AG04450 (cell line): Measurements from ENCODE around the gene IDH1. TPM values are rescaled to one million over a fixed set of nuclear protein-coding genes. Genes with fewer than 3 reads are reported as not detected.

ENCODE experiments used
- CTCF ChIA-PET: fragments of 300-600, 350-600 bp; formaldehyde crosslinking; extraction: SDS; loops from one replicate; lab custom pipeline; 2022; ENCODE audit warnings: antibody characterized with exemption, inconsistent platforms; lab: Charles Lee
- POLR2A ChIA-PET: fragments of 350-600 bp; formaldehyde crosslinking; extraction: SDS; loops from one replicate; lab custom pipeline; 2021; ENCODE audit warnings: antibody characterized with exemption, inconsistent platforms; lab: Yijun Ruan, JAX
- DNase-seq: peaks from one replicate; pipeline ENCODE4 v3.0.0-alpha.2; 2011; ENCODE audit warnings: low read depth, low spot score
- H3K27ac ChIP-seq: one replicate; pipeline ENCODE4 v1.5.1; 2012; ENCODE audit warnings: low read depth, low read length, control low read depth
- H3K27me3 ChIP-seq: one replicate; pipeline ENCODE4 v1.6.0; 2012; ENCODE audit warnings: low read length; ENCODE audit not compliant: control insufficient read depth, insufficient read depth
- H3K4me3 ChIP-seq: 2 replicates; pipeline ENCODE4 v1.5.1; 2011; ENCODE audit warnings: mild to moderate bottlenecking, low read depth, low read length, control low read depth
- H3K9me3 ChIP-seq: 2 replicates; pipeline ENCODE4 v1.5.1; 2012; ENCODE audit warnings: low read length; ENCODE audit not compliant: control insufficient read depth, insufficient read depth
- CTCF ChIP-seq: IDR thresholded peaks from 2 replicates; pipeline ENCODE4 v1.5.1; 2011; ENCODE audit warnings: low read depth, low read length, control low read depth, inconsistent platforms
- polyA plus RNA-seq: library from polyadenylated mRNA; depleted of rRNA; stranded (reverse); fragments of >200 nt; gene quantifications from 2 replicates; pipeline ENCODE4 v1.2.3, GENCODE V29; 2011

Gene IDH1
- polyA plus RNA-seq, 1 experiment, result 148 TPM

- H3K9me3 ChIP-seq, result no peaks in the 10 kb centered on the region
- TF ChIP-seq CTCF, result no peak
- no peak overlapping the region for H3K4me3 ChIP-seq
- POLR2A ChIA-PET, result no interaction called here
- no peak for DNase-seq
- CTCF ChIA-PET, result interaction anchor here (1.1 kb wide), 1 partner anchor 35 kb away, joined by 4 read pairs; no protein-coding TSS in a partner anchor
- H3K27me3 ChIP-seq, result peaks cover 2% of the 10 kb centered on the region
- H3K27ac ChIP-seq, result no peak overlapping the region
These were observed 44.0 kb downstream of the IDH1 start for GRCh38 chr2:208210688-208211451.

- no peak overlapping the region for H3K27ac ChIP-seq
These were observed 46.4 kb downstream of the IDH1 start for GRCh38 chr2:208208335-208209085.

GRCh38 chr2:208207769-208208168 lies 47.1 kb downstream of the IDH1 start:
- H3K9me3 ChIP-seq, result no peaks in the 10 kb centered on the region
- TF ChIP-seq CTCF, result no peak
- ChIA-PET POLR2A (no interaction called here), CTCF (interaction anchor here (3.9 kb wide), 1 partner anchor 33 kb away, joined by 20 read pairs; no protein-coding TSS in a partner anchor)
- no peak overlapping the region for H3K27ac ChIP-seq
- peaks cover 2% of the 10 kb centered on the region for H3K27me3 ChIP-seq
- H3K4me3 ChIP-seq, result no peak overlapping the region
- no peak for DNase-seq

More at GRCh38 chr2:208208335-208209085, 46.4 kb downstream of the IDH1 start:
- CTCF ChIA-PET, result interaction anchor here (3.9 kb wide), 1 partner anchor 33 kb away, joined by 20 read pairs; no protein-coding TSS in a partner anchor
- no peak for TF ChIP-seq CTCF
- Histone ChIP-seq H3K4me3 (no peak overlapping the region), H3K9me3 (no peaks in the 10 kb centered on the region), H3K27me3 (peaks cover 2% of the 10 kb centered on the region)
- POLR2A ChIA-PET, result no interaction called here
- DNase-seq, result no peak

GRCh38 chr2:208204166-208204565 lies 50.7 kb downstream of the IDH1 start:
- no peak for DNase-seq
- CTCF ChIA-PET, result interaction anchor here (1.3 kb wide), 1 partner anchor 29 kb away, joined by 7 read pairs; no protein-coding TSS in a partner anchor
- Histone ChIP-seq H3K27me3 (no peaks in the 10 kb centered on the region), H3K4me3 (no peak overlapping the region), H3K9me3 (no peaks in the 10 kb centered on the region), H3K27ac (no peak overlapping the region)
- POLR2A ChIA-PET, result no interaction called here
- TF ChIP-seq CTCF, result no peak
